CD8-positive, alpha-beta memory T cell (primary cell): ENCODE measurements around the gene OXSM. TPM values are rescaled to one million over a fixed set of nuclear protein-coding genes. Genes with fewer than 3 reads are reported as not detected.

Experiments used
- CTCF ChIA-PET: fragments of 350-600 bp; sonication (Branson Sonifier 250); formaldehyde crosslinking; loops from one replicate; lab custom pipeline; 2021; ENCODE audit warnings: antibody characterized with exemption; lab: Charles Lee
- POLR2A ChIA-PET: fragments of 350-600 bp; sonication (Branson Sonifier 250); formaldehyde crosslinking; loops from one replicate; lab custom pipeline; 2021; ENCODE audit warnings: antibody characterized with exemption; lab: Charles Lee
- DNase-seq, 5 donors: peaks; one replicate each; pipeline versions ENCODE4 v3.0.0 to v3.0.0-alpha.2; 2020 to 2022; ENCODE audit warnings: mixed read lengths in 1 of 5
- H3K27ac ChIP-seq: one replicate; pipeline ENCODE4 v1.7.0; 2013; ENCODE audit warnings: low read depth, mild to moderate bottlenecking, low read length, moderate library complexity
- H3K27me3 ChIP-seq: 2 replicates; pipeline ENCODE4 v1.7.0; 2013; ENCODE audit warnings: low read length, mild to moderate bottlenecking; ENCODE audit not compliant: insufficient read depth, poor library complexity, severe bottlenecking
- H3K36me3 ChIP-seq: 2 replicates; pipeline ENCODE4 v1.7.0; 2013; ENCODE audit warnings: mild to moderate bottlenecking, low read length, moderate library complexity; ENCODE audit not compliant: insufficient read depth
- H3K4me1 ChIP-seq: 2 replicates; pipeline ENCODE4 v1.7.0; 2013; ENCODE audit warnings: mild to moderate bottlenecking, low read length, moderate library complexity; ENCODE audit not compliant: insufficient read depth
- H3K4me3 ChIP-seq: 2 replicates; pipeline ENCODE4 v1.7.0; 2013; ENCODE audit warnings: mild to moderate bottlenecking, low read length
- H3K9me3 ChIP-seq: 2 replicates; pipeline ENCODE4 v1.7.0; 2013; ENCODE audit warnings: mild to moderate bottlenecking, low read length
- H3K27ac Mint-ChIP-seq, 8 donors: one replicate each; pipeline ENCODE4 v1.8.0; 2020 to 2021; ENCODE audit warnings: mixed read lengths in 8 of 8, mild to moderate bottlenecking in 6 of 8, inconsistent platforms in 3 of 8, moderate library complexity in 3 of 8
- H3K27me3 Mint-ChIP-seq, 2 donors: one replicate each; pipeline ENCODE4 v1.8.0; 2020 to 2021; ENCODE audit warnings: mixed read lengths in 2 of 2, mild to moderate bottlenecking in 1 of 2, moderate library complexity in 1 of 2
- H3K36me3 Mint-ChIP-seq, 3 donors: one replicate each; pipeline ENCODE4 v1.8.0; 2020 to 2021; ENCODE audit warnings: mixed read lengths in 3 of 3, inconsistent platforms in 1 of 3, mild to moderate bottlenecking in 1 of 3
- H3K4me1 Mint-ChIP-seq, 3 donors: one replicate each; pipeline ENCODE4 v1.8.0; 2020 to 2021; ENCODE audit warnings: mixed read lengths in 3 of 3, inconsistent platforms in 1 of 3, mild to moderate bottlenecking in 1 of 3
- H3K4me3 Mint-ChIP-seq, 7 donors: one replicate each; pipeline ENCODE4 v1.8.0; 2020 to 2021; ENCODE audit warnings: mixed read lengths in 7 of 7, mild to moderate bottlenecking in 6 of 7, moderate library complexity in 4 of 7, inconsistent platforms in 2 of 7
- H3K9me3 Mint-ChIP-seq, 5 donors: one replicate each; pipeline ENCODE4 v1.8.0; 2020 to 2022; ENCODE audit warnings: mixed read lengths in 5 of 5, mild to moderate bottlenecking in 3 of 5, moderate library complexity in 2 of 5, inconsistent platforms in 1 of 5
- polyA plus RNA-seq: library from polyadenylated mRNA; unstranded; fragments of 300-500 nt; fragmentation: Illumina TruSeq; gene quantifications from one replicate; pipeline ENCODE4 v1.2.3, GENCODE V29; 2021
- total RNA-seq, 2 experiments: library from RNA; stranded (reverse); gene quantifications; one replicate each; pipeline ENCODE4 v1.2.3, GENCODE V29; 2021

Gene OXSM
- total RNA-seq (10 to 100 TPM; 12.1 to 12.9 TPM), polyA plus RNA-seq (13.1 TPM)

- peak within 1 kb of the TSS; percentile 85 for H3K4me3 ChIP-seq
- peak within 1 kb of the TSS; percentile 93 to 98 (median 96) for H3K4me3 Mint-ChIP-seq
- POLR2A ChIA-PET = interaction anchor here (0.6 to 1.3 kb wide), 2 partner anchors 15 to 197 kb away, joined by 3 read pairs; no protein-coding TSS in a partner anchor
Measured at GRCh38 chr3:25789596-25790556, at the start of gene OXSM. Gene OXSM (plus strand): TSS chr3:25790090. CDS start chr3:25791021, 931 bp downstream.

DNA sequence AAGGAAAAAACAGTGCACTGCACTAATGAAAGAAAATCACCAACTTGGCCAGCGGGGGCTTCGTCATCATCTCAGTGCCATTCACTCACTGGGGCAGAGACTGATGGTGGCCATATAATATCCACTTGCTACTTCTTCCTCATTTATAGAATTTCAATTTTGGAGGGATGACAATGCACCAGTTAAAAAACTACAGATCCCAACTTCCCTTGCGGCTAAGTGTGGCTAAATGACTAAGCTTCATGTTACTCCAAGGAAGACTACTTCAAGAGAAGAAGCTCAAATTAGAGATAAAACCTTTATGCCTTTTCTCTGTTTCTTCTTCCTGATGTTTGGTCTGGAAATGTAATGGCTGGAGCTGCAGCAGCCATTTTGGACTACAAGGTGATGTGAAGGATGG is 45.4 kb upstream of the OXSM start:
- CTCF ChIA-PET = no interaction called here
- peaks cover 21 to 36% (median 28%) of the 10 kb centered on the region in 3 donors for H3K4me1 Mint-ChIP-seq

More at GRCh38 chr3:25789596-25790556, at the start of gene OXSM:
- Histone ChIP-seq H3K4me1 (peaks cover 15% of the 10 kb centered on the region), H3K36me3 (no peaks in the 10 kb centered on the region), H3K9me3 (no peaks in the 10 kb centered on the region), H3K27me3 (no peaks in the 10 kb centered on the region), H3K27ac (peak within 1 kb of the TSS; percentile 96)
- Mint-ChIP-seq H3K4me1 (peaks cover 38 to 55% (median 54%) of the 10 kb centered on the region in 3 donors), H3K27me3 (peaks cover 0 to 2% of the 10 kb centered on the region in 2 donors), H3K9me3 (no peaks in the 10 kb centered on the region), H3K27ac (peak within 1 kb of the TSS; percentile 93 to 100 (median 99)), H3K36me3 (peaks cover 0 to 18% (median 5%) of the 10 kb centered on the region in 3 donors)
- peak; percentile 82 to 94 (median 89) for DNase-seq
- CTCF ChIA-PET = interaction anchor here (0.7 to 1.2 kb wide), 2 partner anchors 9 to 141 kb away, joined by 3 read pairs; no protein-coding TSS in a partner anchor

GRCh38 chr3:25747033-25747432 is 42.9 kb upstream of the OXSM start:
- Histone ChIP-seq H3K9me3 (no peaks in the 10 kb centered on the region), H3K27ac (no peak overlapping the region), H3K36me3 (peaks cover 17% of the 10 kb centered on the region), H3K4me3 (no peak overlapping the region), H3K27me3 (no peaks in the 10 kb centered on the region), H3K4me1 (no peaks in the 10 kb centered on the region)
- no peak for DNase-seq
- ChIA-PET POLR2A (no interaction called here), CTCF (no interaction called here)
- Mint-ChIP-seq H3K36me3 (peaks cover 16 to 89% (median 50%) of the 10 kb centered on the region in 3 donors), H3K4me1 (peaks cover 19 to 35% (median 26%) of the 10 kb centered on the region in 3 donors), H3K4me3 (no peak overlapping the region), H3K27ac (peak overlapping the region in 1 of 8 donors; percentile 69), H3K27me3 (no peaks in the 10 kb centered on the region), H3K9me3 (peaks cover 0 to 2% (median 0%) of the 10 kb centered on the region in 5 donors)

More for the DNA sequence above, 45.4 kb upstream of the OXSM start:
- no peak overlapping the region for H3K4me3 Mint-ChIP-seq
- H3K27me3 Mint-ChIP-seq = no peaks in the 10 kb centered on the region
- Histone ChIP-seq H3K4me1 (no peaks in the 10 kb centered on the region), H3K4me3 (no peak overlapping the region), H3K27ac (no peak overlapping the region), H3K36me3 (peaks cover 12% of the 10 kb centered on the region), H3K9me3 (no peaks in the 10 kb centered on the region), H3K27me3 (no peaks in the 10 kb centered on the region)
- H3K36me3 Mint-ChIP-seq = peaks cover 16 to 79% (median 42%) of the 10 kb centered on the region in 3 donors
- peak overlapping the region in 1 of 8 donors; percentile 0 for H3K27ac Mint-ChIP-seq
- H3K9me3 Mint-ChIP-seq = peaks cover 0 to 2% (median 0%) of the 10 kb centered on the region in 5 donors
- POLR2A ChIA-PET = no interaction called here
- DNase-seq = no peak

- H3K36me3 ChIP-seq = peaks cover 17% of the 10 kb centered on the region
- H3K9me3 Mint-ChIP-seq = peaks cover 0 to 2% (median 0%) of the 10 kb centered on the region in 5 donors
- no peak overlapping the region for H3K4me3 Mint-ChIP-seq
- H3K9me3 ChIP-seq = no peaks in the 10 kb centered on the region
- H3K4me3 ChIP-seq = no peak overlapping the region
- H3K4me1 ChIP-seq = no peaks in the 10 kb centered on the region
- no peak overlapping the region for H3K27ac Mint-ChIP-seq
- ChIA-PET POLR2A (no interaction called here), CTCF (no interaction called here)
- DNase-seq = no peak
- no peaks in the 10 kb centered on the region for H3K27me3 ChIP-seq
- H3K27ac ChIP-seq = no peak overlapping the region
- H3K36me3 Mint-ChIP-seq = peaks cover 16 to 83% (median 46%) of the 10 kb centered on the region in 3 donors
- H3K27me3 Mint-ChIP-seq = no peaks in the 10 kb centered on the region
- H3K4me1 Mint-ChIP-seq = peaks cover 19 to 33% (median 24%) of the 10 kb centered on the region in 3 donors
Measured at GRCh38 chr3:25748189-25748588, 41.7 kb upstream of the OXSM start.

GRCh38 chr3:25749031-25749581 is 40.8 kb upstream of the OXSM start:
- no peaks in the 10 kb centered on the region for H3K9me3 ChIP-seq
- Mint-ChIP-seq H3K27ac (peak overlapping the region in 1 of 8 donors; percentile 38), H3K9me3 (peaks cover 0 to 2% (median 0%) of the 10 kb centered on the region in 5 donors), H3K4me3 (no peak overlapping the region), H3K4me1 (peaks cover 15 to 31% (median 19%) of the 10 kb centered on the region in 3 donors), H3K36me3 (peaks cover 14 to 79% (median 38%) of the 10 kb centered on the region in 3 donors), H3K27me3 (no peaks in the 10 kb centered on the region)
- no peak for DNase-seq
- no peaks in the 10 kb centered on the region for H3K27me3 ChIP-seq
- ChIA-PET POLR2A (no interaction called here), CTCF (no interaction called here)
- no peaks in the 10 kb centered on the region for H3K4me1 ChIP-seq
- no peak overlapping the region for H3K27ac ChIP-seq
- H3K36me3 ChIP-seq = peaks cover 17% of the 10 kb centered on the region
- H3K4me3 ChIP-seq = no peak overlapping the region

DNA sequence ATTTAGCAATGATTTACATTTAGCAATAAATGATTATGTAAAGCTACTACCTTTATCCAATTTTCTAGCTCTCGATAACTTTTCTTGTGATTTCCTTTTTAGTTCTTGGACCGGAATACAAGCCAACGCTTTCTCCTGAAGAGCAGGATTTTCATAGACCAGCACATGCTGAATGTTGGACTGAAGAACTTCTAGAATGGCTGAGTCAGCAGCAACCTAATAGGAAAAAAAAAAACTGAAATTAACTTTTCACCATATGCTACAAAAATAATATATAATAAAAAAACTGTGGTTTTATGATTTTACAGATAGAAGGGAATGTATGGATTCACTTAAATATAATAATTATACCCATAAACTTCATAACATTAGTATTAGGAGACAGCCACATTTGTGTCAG is 38.8 kb upstream of the OXSM start:
- H3K36me3 ChIP-seq = peaks cover 17% of the 10 kb centered on the region
- no peak overlapping the region for H3K4me3 Mint-ChIP-seq

DNA sequence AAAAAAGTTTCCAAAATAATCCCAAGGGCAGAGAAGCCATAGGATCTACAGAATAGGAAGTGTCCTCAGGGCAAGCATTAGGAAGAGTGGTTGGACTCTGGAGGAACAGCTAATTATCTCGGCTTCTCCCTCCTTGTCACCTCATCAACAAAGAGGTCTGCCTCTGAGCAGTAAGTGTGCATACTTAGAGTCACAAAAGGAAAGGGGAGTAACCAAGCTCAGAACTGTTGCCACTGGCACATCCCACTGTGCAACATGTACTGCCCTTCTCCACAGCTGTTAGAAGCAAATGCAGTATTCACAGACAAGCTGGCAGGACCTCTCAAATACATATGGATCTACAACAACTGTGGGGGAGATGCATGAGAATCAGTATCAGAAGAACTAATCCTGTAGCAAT is 38.2 kb upstream of the OXSM start:
- H3K4me3 ChIP-seq = no peak overlapping the region
- no peaks in the 10 kb centered on the region for H3K9me3 ChIP-seq
- H3K4me1 ChIP-seq = no peaks in the 10 kb centered on the region
- CTCF ChIA-PET = interaction anchor here (0.5 to 0.8 kb wide), 2 partner anchors 13 to 33 kb away, joined by 3 to 4 read pairs; no protein-coding TSS in a partner anchor
- peaks cover 17 to 38% (median 31%) of the 10 kb centered on the region in 3 donors for H3K4me1 Mint-ChIP-seq
- POLR2A ChIA-PET = no interaction called here
- H3K36me3 Mint-ChIP-seq = peaks cover 0 to 73% (median 26%) of the 10 kb centered on the region in 3 donors
- DNase-seq = no peak
- H3K27me3 ChIP-seq = no peaks in the 10 kb centered on the region
- H3K27me3 Mint-ChIP-seq = no peaks in the 10 kb centered on the region
- H3K9me3 Mint-ChIP-seq = no peaks in the 10 kb centered on the region
- no peak overlapping the region for H3K27ac ChIP-seq
- peaks cover 14% of the 10 kb centered on the region for H3K36me3 ChIP-seq
- H3K4me3 Mint-ChIP-seq = no peak overlapping the region
- H3K27ac Mint-ChIP-seq = peak overlapping the region in 5 of 8 donors; percentile 5 to 35 (median 23)

More for the DNA sequence above, 38.8 kb upstream of the OXSM start:
- Histone ChIP-seq H3K4me1 (no peaks in the 10 kb centered on the region), H3K9me3 (no peaks in the 10 kb centered on the region), H3K27ac (no peak overlapping the region), H3K4me3 (no peak overlapping the region), H3K27me3 (no peaks in the 10 kb centered on the region)
- Mint-ChIP-seq H3K4me1 (peaks cover 17 to 32% (median 24%) of the 10 kb centered on the region in 3 donors), H3K36me3 (peaks cover 0 to 72% (median 27%) of the 10 kb centered on the region in 3 donors), H3K27ac (no peak overlapping the region), H3K9me3 (no peaks in the 10 kb centered on the region), H3K27me3 (no peaks in the 10 kb centered on the region)
- ChIA-PET POLR2A (no interaction called here), CTCF (no interaction called here)
- DNase-seq = no peak
